Fibroblast of peridontal ligament (primary cell): ENCODE data around the gene DCLK1.
A peak's percentile ranks its signal among the peaks of the same experiment; 100 is the strongest.

Source experiments
- DNase-seq: peaks from one replicate; pipeline ENCODE4 v3.0.0-alpha.2; 2010; ENCODE audit errors: extremely low read depth

The DCLK1 gene

GRCh38 chr13:35832551-35832950 is 298.6 kb downstream of the DCLK1 start:
- DNase-seq: no peak

- no peak for DNase-seq
Observed at GRCh38 chr13:35830850-35831450, 300.2 kb downstream of the DCLK1 start.

- DNase-seq: no peak
Observed at GRCh38 chr13:35826626-35827254, 304.4 kb downstream of the DCLK1 start.

GRCh38 chr13:35824825-35825224 is 306.4 kb downstream of the DCLK1 start:
- no peak for DNase-seq

- no peak for DNase-seq
Observed at GRCh38 chr13:35824395-35824794, 306.8 kb downstream of the DCLK1 start.

- no peak for DNase-seq
Observed at GRCh38 chr13:35822666-35823065, 308.5 kb downstream of the DCLK1 start.

- DNase-seq: peak; percentile 84
Observed at GRCh38 chr13:35818633-35819067, 312.5 kb downstream of the DCLK1 start.

GRCh38 chr13:35817642-35818607 is 313.3 kb downstream of the DCLK1 start:
- peak; percentile 23 for DNase-seq

GRCh38 chr13:35814605-35815011 is 316.6 kb downstream of the DCLK1 start:
- DNase-seq: peak; percentile 58

- peak; percentile 40 for DNase-seq
Observed at GRCh38 chr13:35812736-35813135, 318.4 kb downstream of the DCLK1 start.

GRCh38 chr13:35810321-35810720 is 320.9 kb downstream of the DCLK1 start:
- no peak for DNase-seq

- no peak for DNase-seq
Observed at GRCh38 chr13:35808846-35809245, 322.3 kb downstream of the DCLK1 start.

GRCh38 chr13:35804901-35805300 is 326.3 kb downstream of the DCLK1 start:
- peak; percentile 74 for DNase-seq

GRCh38 chr13:35797991-35798390 is 333.2 kb downstream of the DCLK1 start:
- peak; percentile 97 for DNase-seq

- no peak for DNase-seq
Observed at GRCh38 chr13:35797244-35797643, 333.9 kb downstream of the DCLK1 start.

- DNase-seq: peak; percentile 16
Observed at GRCh38 chr13:35796623-35797022, 334.6 kb downstream of the DCLK1 start.

GRCh38 chr13:35794734-35795389 is 336.3 kb downstream of the DCLK1 start:
- DNase-seq: no peak

GRCh38 chr13:35793823-35794222 is 337.4 kb downstream of the DCLK1 start:
- DNase-seq: peak; percentile 82

- no peak for DNase-seq
Observed at GRCh38 chr13:35792911-35793310, 338.3 kb downstream of the DCLK1 start.

- DNase-seq: no peak
Observed at GRCh38 chr13:35792021-35792420, 339.2 kb downstream of the DCLK1 start.

GRCh38 chr13:35791184-35791851 is 339.9 kb downstream of the DCLK1 start:
- peak; percentile 84 for DNase-seq
